Sigmoid colon (tissue), 7 donors: ENCODE data around the gene NKX1-2. TPM values are rescaled to one million over a fixed set of nuclear protein-coding genes. Genes with fewer than 3 reads are reported as not detected.

ENCODE experiments used
- DNase-seq: peaks from one replicate; pipeline ENCODE4 v3.0.0-alpha.2; 2019
- H3K27ac ChIP-seq, 4 donors: fragments of 200-600 bp; sonication (generic); one replicate each; pipeline ENCODE4 v1.5.1; 2016 to 2019; ENCODE audit warnings: mild to moderate bottlenecking in 1 of 4
- H3K27me3 ChIP-seq, 3 donors: fragments of 200-600 bp; sonication (generic); one replicate each; pipeline ENCODE4 v1.5.1; 2019; ENCODE audit warnings: mild to moderate bottlenecking in 1 of 3
- H3K36me3 ChIP-seq, 4 donors: fragments of 200-600 bp; sonication (generic); one replicate each; pipeline ENCODE4 v1.5.1; 2016 to 2019
- H3K4me1 ChIP-seq, 4 donors: fragments of 200-600 bp; sonication (generic); one replicate each; pipeline ENCODE4 v1.5.1; 2017 to 2019
- H3K4me3 ChIP-seq, 4 donors: fragments of 200-600 bp; sonication (generic); one replicate each; pipeline ENCODE4 v1.5.1; 2017 to 2019; ENCODE audit warnings: mild to moderate bottlenecking in 2 of 4, moderate library complexity in 1 of 4
- H3K9me3 ChIP-seq, 4 donors: fragments of 200-600 bp in 3 of 4; sonication (generic) in 3 of 4; one replicate each; pipeline versions ENCODE4 v1.5.1 to v1.6.1; 2013 to 2019
- EP300 ChIP-seq, 4 donors: sonication (generic); formaldehyde crosslinking; IDR thresholded peaks; one replicate each; pipeline ENCODE4 v1.6.1; 2017; ENCODE audit warnings: antibody characterized with exemption in 4 of 4
- POLR2A ChIP-seq, 2 donors: fragments of 450-650 bp; IDR thresholded peaks; one replicate each; pipeline ENCODE4 v1.6.1; 2016; ENCODE audit warnings: antibody characterized with exemption in 2 of 2, mild to moderate bottlenecking in 2 of 2, moderate library complexity in 2 of 2
- POLR2AphosphoS5 ChIP-seq, 4 donors: sonication (generic); formaldehyde crosslinking; IDR thresholded peaks; one replicate each; pipeline ENCODE4 v1.6.1; 2017; ENCODE audit warnings: antibody characterized with exemption in 4 of 4
- WGBS, 2 donors: extraction: QIAGEN DNeasy Blood & Tissue Kit; methylation state at CpG; one replicate each; pipeline ENCODE4 v1.1.7; 2013; 5-methylcytosine and 5-hydroxymethylcytosine counted together
- intact Hi-C: fragments of 100-400 bp; cut with DNase I; formaldehyde crosslinking; loops from one replicate; pipeline ENCODE4 v1.15.1; 2023
- polyA plus RNA-seq, 3 donors: library from polyadenylated mRNA; stranded (reverse); fragments of 200-250 nt; gene quantifications; one replicate each; pipeline ENCODE4 v1.2.3, GENCODE V29; 2013
- total RNA-seq, 4 donors: library from RNA; depleted of rRNA; stranded (reverse); fragments of >200 nt; gene quantifications; one replicate each; pipeline ENCODE4 v1.1.0, GENCODE V29; 2016
- TF ChIP-seq, protein P1 (sequence below), 4 experiments: fragments of 450-650 bp in 3 of 4; fragments of 200-600 bp in 1 of 4; IDR thresholded peaks; one replicate each; pipeline ENCODE4 v1.5.1; 2016 to 2019; ENCODE audit warnings: antibody characterized with exemption in 4 of 4, mild to moderate bottlenecking in 3 of 4, moderate library complexity in 2 of 4
- donor health status: healthy with polysubstance abuse.
- donor health status: Bipolar disorder and iron deficiency.
- donor health status: healthy.

NKX1-2 gene
- total and polyA plus RNA-seq, 7 donors, result not detected

- 96% methylated on average over 8 of the region's 8 CpGs for WGBS, 2 donors
Measured at GRCh38 chr10:124492266-124492665, 42.4 kb upstream of the NKX1-2 start.

DNA sequence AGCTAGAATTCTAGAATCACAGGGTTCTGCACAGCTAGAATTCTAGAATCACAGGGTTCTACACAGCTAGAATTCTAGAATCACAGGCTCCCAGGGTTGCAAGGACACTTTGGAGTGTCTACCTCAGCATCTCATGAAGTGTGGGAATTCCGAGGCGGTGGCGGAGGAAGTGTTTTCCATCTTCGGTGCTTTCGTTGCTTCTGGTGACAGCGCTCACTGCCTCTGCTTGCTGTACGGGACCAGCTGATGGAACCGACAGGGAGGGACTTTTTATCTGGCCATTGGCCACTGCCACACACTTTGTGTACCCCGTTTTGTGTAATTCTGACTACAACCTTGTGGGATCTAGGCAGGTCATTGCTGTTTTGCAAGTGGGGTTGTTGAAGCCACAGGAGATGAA is 41.3 kb upstream of the NKX1-2 start:
- peaks cover 0 to 6% (median 0%) of the 10 kb centered on the region in 4 donors for H3K9me3 ChIP-seq
- no peak overlapping the region for H3K27ac ChIP-seq
- peaks cover 0 to 5% (median 0%) of the 10 kb centered on the region in 4 donors for H3K36me3 ChIP-seq
- H3K4me1 ChIP-seq, result no peaks in the 10 kb centered on the region
- H3K27me3 ChIP-seq, result no peaks in the 10 kb centered on the region
- DNase-seq, result no peak
- H3K4me3 ChIP-seq, result no peak overlapping the region
- 97% methylated on average over 9 of the region's 9 CpGs for WGBS, 2 donors
- intact Hi-C loops, result no loop called here
- TF ChIP-seq EP300 (IDR thresholded peaks at IDR 0.05) (no peak), POLR2A (IDR thresholded peaks at IDR 0.05) (no peak), POLR2AphosphoS5 (IDR thresholded peaks at IDR 0.05) (no peak)
- TF ChIP-seq, protein P1, sequence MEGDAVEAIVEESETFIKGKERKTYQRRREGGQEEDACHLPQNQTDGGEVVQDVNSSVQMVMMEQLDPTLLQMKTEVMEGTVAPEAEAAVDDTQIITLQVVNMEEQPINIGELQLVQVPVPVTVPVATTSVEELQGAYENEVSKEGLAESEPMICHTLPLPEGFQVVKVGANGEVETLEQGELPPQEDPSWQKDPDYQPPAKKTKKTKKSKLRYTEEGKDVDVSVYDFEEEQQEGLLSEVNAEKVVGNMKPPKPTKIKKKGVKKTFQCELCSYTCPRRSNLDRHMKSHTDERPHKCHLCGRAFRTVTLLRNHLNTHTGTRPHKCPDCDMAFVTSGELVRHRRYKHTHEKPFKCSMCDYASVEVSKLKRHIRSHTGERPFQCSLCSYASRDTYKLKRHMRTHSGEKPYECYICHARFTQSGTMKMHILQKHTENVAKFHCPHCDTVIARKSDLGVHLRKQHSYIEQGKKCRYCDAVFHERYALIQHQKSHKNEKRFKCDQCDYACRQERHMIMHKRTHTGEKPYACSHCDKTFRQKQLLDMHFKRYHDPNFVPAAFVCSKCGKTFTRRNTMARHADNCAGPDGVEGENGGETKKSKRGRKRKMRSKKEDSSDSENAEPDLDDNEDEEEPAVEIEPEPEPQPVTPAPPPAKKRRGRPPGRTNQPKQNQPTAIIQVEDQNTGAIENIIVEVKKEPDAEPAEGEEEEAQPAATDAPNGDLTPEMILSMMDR (IDR thresholded peaks at IDR 0.05), result no peak

More at GRCh38 chr10:124492266-124492665, 42.4 kb upstream of the NKX1-2 start:
- DNase-seq, result no peak
- H3K9me3 ChIP-seq, result no peaks in the 10 kb centered on the region
- H3K4me1 ChIP-seq, result no peaks in the 10 kb centered on the region
- intact Hi-C loops, result no loop called here
- H3K36me3 ChIP-seq, result peaks cover 0 to 5% (median 0%) of the 10 kb centered on the region in 4 donors
- H3K4me3 ChIP-seq, result no peak overlapping the region
- no peak for TF ChIP-seq POLR2AphosphoS5 (IDR thresholded peaks at IDR 0.05)
- no peak for TF ChIP-seq POLR2A (IDR thresholded peaks at IDR 0.05)
- TF ChIP-seq EP300 (IDR thresholded peaks at IDR 0.05), result no peak
- TF ChIP-seq, protein P1 (IDR thresholded peaks at IDR 0.05), result no peak
- H3K27me3 ChIP-seq, result no peaks in the 10 kb centered on the region
- no peak overlapping the region for H3K27ac ChIP-seq

DNA sequence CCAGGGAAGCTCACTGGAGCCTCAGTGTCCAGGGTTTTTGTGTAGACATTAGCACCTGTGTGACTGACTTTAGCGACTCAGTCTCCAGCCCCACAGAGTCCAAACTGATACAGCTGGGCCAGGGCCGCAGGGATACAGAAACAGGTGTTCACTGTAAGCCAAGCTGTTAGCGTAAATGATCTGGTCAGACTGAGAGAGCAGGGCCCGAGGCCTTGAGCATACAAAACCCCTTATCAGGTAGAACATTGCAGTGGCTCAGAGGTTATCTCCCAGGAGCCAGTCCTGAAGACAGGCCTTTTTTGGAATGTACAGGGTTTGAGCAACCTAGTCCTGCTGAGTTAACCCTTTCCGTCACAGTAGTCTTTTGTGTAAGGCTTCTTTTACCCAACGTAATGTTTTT is 36.8 kb upstream of the NKX1-2 start:
- intact Hi-C loops, result no loop called here
- Histone ChIP-seq H3K36me3 (no peaks in the 10 kb centered on the region), H3K4me1 (no peaks in the 10 kb centered on the region), H3K9me3 (peaks cover 0 to 6% (median 0%) of the 10 kb centered on the region in 4 donors), H3K27ac (no peak overlapping the region), H3K4me3 (no peak overlapping the region), H3K27me3 (no peaks in the 10 kb centered on the region)
- DNase-seq, result no peak
- 97 to 98% methylated on average over 6 of the region's 6 CpGs for WGBS, 2 donors
- no peak for TF ChIP-seq POLR2A (IDR thresholded peaks at IDR 0.05)

DNA sequence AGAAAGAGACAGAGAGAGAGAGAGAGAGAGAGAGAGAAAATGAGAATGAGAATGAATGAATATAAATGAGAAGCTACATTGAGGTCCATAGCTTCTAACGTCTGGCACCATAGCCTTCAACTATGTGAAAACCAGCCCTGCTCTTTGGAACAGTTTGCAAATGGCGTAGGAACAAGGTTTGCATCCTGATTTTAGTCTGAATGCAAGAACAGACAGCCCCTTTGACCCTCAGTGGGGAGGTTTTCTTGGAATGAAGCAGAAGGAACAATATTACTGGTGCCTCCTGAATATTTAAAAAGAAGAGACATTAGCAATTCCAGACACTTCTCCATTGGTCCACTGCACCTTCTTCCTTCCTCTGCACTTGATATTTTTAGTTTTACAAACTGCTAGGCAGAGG is 34.8 kb upstream of the NKX1-2 start:
- H3K4me1 ChIP-seq, result no peaks in the 10 kb centered on the region
- no peak for DNase-seq
- intact Hi-C loops, result no loop called here
- peaks cover 0 to 6% (median 0%) of the 10 kb centered on the region in 4 donors for H3K9me3 ChIP-seq
- no peak overlapping the region for H3K4me3 ChIP-seq
- H3K36me3 ChIP-seq, result no peaks in the 10 kb centered on the region
- no peaks in the 10 kb centered on the region for H3K27me3 ChIP-seq
- H3K27ac ChIP-seq, result no peak overlapping the region
- WGBS, 2 donors, result 90 to 94% methylated on average over 2 of the region's 2 CpGs
- TF ChIP-seq, protein P1 (IDR thresholded peaks at IDR 0.05), result no peak
- TF ChIP-seq POLR2AphosphoS5 (IDR thresholded peaks at IDR 0.05), result no peak
- TF ChIP-seq EP300 (IDR thresholded peaks at IDR 0.05), result no peak
- TF ChIP-seq POLR2A (IDR thresholded peaks at IDR 0.05), result no peak

- no peaks in the 10 kb centered on the region for H3K36me3 ChIP-seq
- H3K4me3 ChIP-seq, result no peak overlapping the region
- TF ChIP-seq, protein P1 (IDR thresholded peaks at IDR 0.05), result no peak
- no peak for TF ChIP-seq POLR2A (IDR thresholded peaks at IDR 0.05)
- no peak for TF ChIP-seq EP300 (IDR thresholded peaks at IDR 0.05)
- no peak for TF ChIP-seq POLR2AphosphoS5 (IDR thresholded peaks at IDR 0.05)
- H3K27me3 ChIP-seq, result no peaks in the 10 kb centered on the region
- no peaks in the 10 kb centered on the region for H3K4me1 ChIP-seq
- H3K27ac ChIP-seq, result no peak overlapping the region
- DNase-seq, result no peak
- WGBS, 2 donors, result 96 to 97% methylated on average over 17 of the region's 17 CpGs
- peaks cover 0 to 6% (median 0%) of the 10 kb centered on the region in 4 donors for H3K9me3 ChIP-seq
- intact Hi-C loops, result no loop called here
Measured at GRCh38 chr10:124484031-124484430, 34.2 kb upstream of the NKX1-2 start.
